ENCODE measurements around the gene SELENON. TPM values are rescaled to one million over a fixed set of nuclear protein-coding genes. Genes with fewer than 3 reads are reported as not detected.

The SELENON gene
- total RNA-seq, 4 donors from 2014 or later, result 21.9 to 39.3 (median 26.9) TPM

DNA sequence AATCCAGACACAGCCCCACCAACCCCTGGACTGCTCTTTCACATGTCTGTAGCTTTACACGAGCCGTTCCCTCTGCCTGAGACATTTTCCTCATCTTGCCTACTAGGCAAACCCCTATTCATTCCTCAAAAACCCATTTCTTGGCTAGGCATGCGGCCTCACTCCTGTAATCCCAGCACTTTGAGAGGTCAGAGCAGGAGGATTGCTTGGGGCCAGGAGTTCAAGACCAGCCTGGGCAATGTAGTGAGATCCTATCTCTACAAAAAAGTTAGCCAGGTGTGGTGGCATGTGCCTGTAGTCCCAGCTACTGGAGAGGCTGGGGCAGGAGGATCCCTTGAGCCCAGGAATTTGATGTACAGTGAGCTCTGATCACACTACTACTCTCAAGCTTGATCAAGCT is 64.4 kb downstream of the SELENON start:
- peaks cover 18% of the 10 kb centered on the region for H3K36me3 ChIP-seq
- H3K27ac ChIP-seq, result no peak overlapping the region
- H3K9me3 ChIP-seq, result no peaks in the 10 kb centered on the region
- no peak overlapping the region for H3K4me3 ChIP-seq
- WGBS, result 83% methylated on average over 3 of the region's 3 CpGs
- no peak for TF ChIP-seq POLR2AphosphoS5 (IDR thresholded peaks at IDR 0.05)
- DNase-seq (ENCODE audit: low spot score in 2 of 2), result no peak
- H3K4me1 ChIP-seq, result peaks cover 35% of the 10 kb centered on the region
- H3K27me3 ChIP-seq, result no peaks in the 10 kb centered on the region

DNA sequence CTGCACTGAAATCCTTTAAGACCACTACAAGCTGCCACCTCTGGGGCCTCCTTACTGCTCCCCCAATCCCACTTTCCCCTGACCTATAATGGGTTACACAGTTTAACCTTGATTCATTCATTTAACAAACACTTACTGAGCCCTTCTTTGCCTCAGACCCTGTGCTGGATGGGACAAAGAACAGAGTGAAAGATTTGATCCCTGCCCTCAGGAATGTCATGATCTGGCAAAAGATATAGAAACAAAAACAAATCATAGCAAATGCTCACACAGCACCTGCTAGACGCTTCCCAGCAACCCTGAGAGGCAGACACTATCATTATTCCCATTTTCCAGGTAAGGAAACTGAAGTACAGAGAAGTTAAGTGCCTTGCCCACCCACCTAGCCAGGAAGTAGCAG is 66.3 kb downstream of the SELENON start:
- H3K9me3 ChIP-seq, result no peaks in the 10 kb centered on the region
- H3K27ac ChIP-seq, result no peak overlapping the region
- TF ChIP-seq EP300 (IDR thresholded peaks at IDR 0.05), result no peak
- TF ChIP-seq, protein P1, sequence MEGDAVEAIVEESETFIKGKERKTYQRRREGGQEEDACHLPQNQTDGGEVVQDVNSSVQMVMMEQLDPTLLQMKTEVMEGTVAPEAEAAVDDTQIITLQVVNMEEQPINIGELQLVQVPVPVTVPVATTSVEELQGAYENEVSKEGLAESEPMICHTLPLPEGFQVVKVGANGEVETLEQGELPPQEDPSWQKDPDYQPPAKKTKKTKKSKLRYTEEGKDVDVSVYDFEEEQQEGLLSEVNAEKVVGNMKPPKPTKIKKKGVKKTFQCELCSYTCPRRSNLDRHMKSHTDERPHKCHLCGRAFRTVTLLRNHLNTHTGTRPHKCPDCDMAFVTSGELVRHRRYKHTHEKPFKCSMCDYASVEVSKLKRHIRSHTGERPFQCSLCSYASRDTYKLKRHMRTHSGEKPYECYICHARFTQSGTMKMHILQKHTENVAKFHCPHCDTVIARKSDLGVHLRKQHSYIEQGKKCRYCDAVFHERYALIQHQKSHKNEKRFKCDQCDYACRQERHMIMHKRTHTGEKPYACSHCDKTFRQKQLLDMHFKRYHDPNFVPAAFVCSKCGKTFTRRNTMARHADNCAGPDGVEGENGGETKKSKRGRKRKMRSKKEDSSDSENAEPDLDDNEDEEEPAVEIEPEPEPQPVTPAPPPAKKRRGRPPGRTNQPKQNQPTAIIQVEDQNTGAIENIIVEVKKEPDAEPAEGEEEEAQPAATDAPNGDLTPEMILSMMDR (IDR thresholded peaks at IDR 0.05), result no peak
- no peak for TF ChIP-seq POLR2A (IDR thresholded peaks at IDR 0.05)
- TF ChIP-seq POLR2AphosphoS5 (IDR thresholded peaks at IDR 0.05), result no peak
- peaks cover 33% of the 10 kb centered on the region for H3K4me1 ChIP-seq
- H3K27me3 ChIP-seq, result no peaks in the 10 kb centered on the region
- peaks cover 18% of the 10 kb centered on the region for H3K36me3 ChIP-seq
- H3K4me3 ChIP-seq, result no peak overlapping the region
- WGBS, result 76% methylated on average over 1 of the region's 1 CpG
- DNase-seq (ENCODE audit: low spot score in 2 of 2), result no peak

DNA sequence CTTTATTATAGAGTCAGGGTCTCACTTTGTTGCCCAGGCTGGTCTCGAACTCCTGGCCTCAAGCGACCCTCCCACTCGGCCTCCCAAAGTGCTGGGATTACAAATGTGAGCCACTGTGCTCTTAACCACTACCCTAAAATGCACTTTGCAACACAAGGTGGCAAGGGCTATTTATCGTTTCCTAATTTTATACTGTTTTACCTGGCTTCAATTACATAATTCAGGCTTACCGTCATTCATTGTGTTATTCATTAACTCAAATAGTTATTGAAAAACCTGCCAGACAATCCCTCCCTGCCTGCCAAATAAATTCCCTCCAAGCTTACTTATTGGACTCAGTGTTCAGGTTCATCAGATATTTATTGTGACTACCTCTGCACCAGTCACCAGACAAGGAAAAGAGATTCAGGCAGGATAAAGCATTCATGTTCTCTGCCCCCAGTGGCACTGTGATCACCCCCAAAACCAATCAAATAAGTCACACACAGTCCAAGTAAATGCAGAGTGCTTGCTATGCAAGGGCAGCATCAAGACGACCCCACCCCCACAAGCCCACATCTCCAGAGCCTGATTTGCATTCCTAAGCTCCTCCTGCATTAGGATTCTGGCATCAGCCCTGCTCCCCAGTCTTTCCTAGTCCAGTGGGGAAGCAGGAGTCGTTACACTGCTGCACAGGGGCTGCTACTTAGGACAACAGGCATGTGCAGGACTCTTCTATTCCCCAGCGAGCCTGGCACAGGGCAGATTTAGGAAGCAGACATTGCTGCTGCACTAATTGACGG is 67.4 kb downstream of the SELENON start:
- H3K27ac ChIP-seq, result no peak overlapping the region
- no peaks in the 10 kb centered on the region for H3K9me3 ChIP-seq
- no peaks in the 10 kb centered on the region for H3K27me3 ChIP-seq
- no peak for TF ChIP-seq POLR2A (IDR thresholded peaks at IDR 0.05)
- TF ChIP-seq, protein P1 (IDR thresholded peaks at IDR 0.05), result no peak
- TF ChIP-seq POLR2AphosphoS5 (IDR thresholded peaks at IDR 0.05), result no peak
- TF ChIP-seq EP300 (IDR thresholded peaks at IDR 0.05), result no peak
- H3K4me1 ChIP-seq, result peaks cover 44% of the 10 kb centered on the region
- no peak overlapping the region for H3K4me3 ChIP-seq
- DNase-seq (ENCODE audit: low spot score in 2 of 2), result no peak
- 68% methylated on average over 9 of the region's 9 CpGs for WGBS
- H3K36me3 ChIP-seq, result peaks cover 16% of the 10 kb centered on the region

Other genes starting within 250 kb of the SELENON start
- 10 to 100 TPM in 1 of 4 donors, 1 to 10 TPM in 3; 7.3 to 15.2 (median 8.0) TPM for gene MAN1C1, start 183.4 kb upstream of the SELENON start, total RNA-seq
- 10 to 100 TPM; 35.2 to 79.3 (median 48.1) TPM for gene MTFR1L, start 19.8 kb downstream of the SELENON start, total RNA-seq
- gene AUNIP, start 59.3 kb downstream of the SELENON start, total RNA-seq, result under 1 TPM in 3 of 4 donors, not detected in 1; 0.26 to 0.89 (median 0.49) TPM
- gene PAQR7, start 75.5 kb downstream of the SELENON start, total RNA-seq, result 10 to 100 TPM; 14.3 to 20.9 (median 16.6) TPM
- 10 to 100 TPM; 21.8 to 33.6 (median 28.1) TPM for gene STMN1, start 106.2 kb downstream of the SELENON start, total RNA-seq
- 10 to 100 TPM; 16.6 to 31.3 (median 20.0) TPM for gene PAFAH2, start 197.9 kb downstream of the SELENON start, total RNA-seq
- gene EXTL1, start 221.6 kb downstream of the SELENON start, total RNA-seq, result 1 to 10 TPM; 1.6 to 9.5 (median 4.2) TPM
- 1 to 10 TPM in 2 of 4 donors, under 1 TPM in 2; 0.15 to 2.0 (median 1.1) TPM for gene SLC30A2, start 245.9 kb downstream of the SELENON start, total RNA-seq

All from suprapubic skin (tissue), 4 donors.